CD14-positive monocyte (primary cell): ENCODE results near the gene PRRT3. TPM values are rescaled to one million over a fixed set of nuclear protein-coding genes. Genes with fewer than 3 reads are reported as not detected.

Source experiments
- DNase-seq, 3 donors: peaks; one replicate each; pipeline ENCODE4 v3.0.0-alpha.2; 2011 to 2022
- H2AFZ ChIP-seq: 2 replicates; pipeline ENCODE4 v1.6.0; 2012; ENCODE audit warnings: mild to moderate bottlenecking, low read depth, low read length, inconsistent platforms; ENCODE audit not compliant: insufficient read depth, poor library complexity, severe bottlenecking
- H3K27ac ChIP-seq, 2 donors: 1 replicate in 1 of 2; 2 replicates in 1 of 2; pipeline ENCODE4 v1.5.1; 2012 to 2013; ENCODE audit warnings: low read length in 2 of 2, control low read depth in 1 of 2, inconsistent platforms in 1 of 2, low read depth in 1 of 2, mild to moderate bottlenecking in 1 of 2
- H3K27me3 ChIP-seq, 2 donors: one replicate each; pipeline versions ENCODE4 v1.6.0 to v1.6.1; 2011 to 2013; ENCODE audit warnings: low read length in 2 of 2; ENCODE audit not compliant: control insufficient read depth in 2 of 2, insufficient read depth in 2 of 2
- H3K36me3 ChIP-seq, 2 donors: replicated peaks in 1 of 2; 1 replicate in 1 of 2; 2 replicates in 1 of 2; pipeline versions ENCODE4 v1.5.1 to v1.6.1; 2012 to 2013; ENCODE audit warnings: low read length in 2 of 2, control low read depth in 1 of 2, inconsistent platforms in 1 of 2, mild to moderate bottlenecking in 1 of 2; ENCODE audit not compliant: insufficient read depth in 2 of 2, control insufficient read depth in 1 of 2
- H3K4me1 ChIP-seq, 2 donors: 1 replicate in 1 of 2; 2 replicates in 1 of 2; pipeline versions ENCODE4 v1.5.1 to v1.6.1; 2012 to 2013; ENCODE audit warnings: low read length in 2 of 2, control low read depth in 1 of 2, inconsistent platforms in 1 of 2, mild to moderate bottlenecking in 1 of 2, moderate library complexity in 1 of 2; ENCODE audit not compliant: insufficient read depth in 2 of 2, control insufficient read depth in 1 of 2
- H3K4me2 ChIP-seq: replicated peaks from 2 replicates; pipeline ENCODE3; 2012; ENCODE audit warnings: low read length, moderate library complexity, mild to moderate bottlenecking; ENCODE audit not compliant: poor library complexity, severe bottlenecking; ENCODE audit errors: extremely low read depth
- H3K4me3 ChIP-seq, 3 experiments: fragments of 200-600 bp in 1 of 3; sonication (generic) in 1 of 3; replicated peaks in 1 of 3; 1 replicate in 2 of 3; 2 replicates in 1 of 3; pipeline ENCODE4 v1.5.1; 2011 to 2013; ENCODE audit warnings: low read length in 3 of 3, mild to moderate bottlenecking in 3 of 3, control low read depth in 2 of 3, low read depth in 2 of 3, inconsistent platforms in 1 of 3, moderate library complexity in 1 of 3
- H3K79me2 ChIP-seq: 2 replicates; pipeline ENCODE4 v1.6.0; 2012; ENCODE audit warnings: mild to moderate bottlenecking, control low read depth, inconsistent platforms, low read length, moderate library complexity; ENCODE audit not compliant: insufficient read depth
- H3K9ac ChIP-seq: 2 replicates; pipeline ENCODE4 v1.6.0; 2017; ENCODE audit warnings: low read length, mild to moderate bottlenecking; ENCODE audit not compliant: insufficient read depth, poor library complexity, severe bottlenecking
- H3K9me3 ChIP-seq, 2 donors: replicated peaks in 1 of 2; 1 replicate in 1 of 2; 2 replicates in 1 of 2; pipeline versions ENCODE4 v1.5.1 to v1.6.1; 2012 to 2013; ENCODE audit warnings: low read length in 2 of 2, control low read depth in 1 of 2; ENCODE audit not compliant: control insufficient read depth in 1 of 2, insufficient read depth in 1 of 2
- H4K20me1 ChIP-seq: 2 replicates; pipeline ENCODE4 v1.6.0; 2012; ENCODE audit warnings: mild to moderate bottlenecking, low read length, control low read depth, moderate library complexity; ENCODE audit not compliant: insufficient read depth
- H3K27ac Mint-ChIP-seq, 7 donors: one replicate each; pipeline ENCODE4 v1.8.0; 2020; ENCODE audit warnings: mild to moderate bottlenecking in 7 of 7, mixed read lengths in 7 of 7, moderate library complexity in 6 of 7, inconsistent platforms in 2 of 7
- H3K27me3 Mint-ChIP-seq, 3 donors: one replicate each; pipeline ENCODE4 v1.8.0; 2021 to 2022; ENCODE audit warnings: low read depth in 3 of 3, mild to moderate bottlenecking in 3 of 3, mixed read lengths in 3 of 3, moderate library complexity in 3 of 3, inconsistent platforms in 1 of 3
- H3K36me3 Mint-ChIP-seq, 2 donors: one replicate each; pipeline ENCODE4 v1.8.0; 2020; ENCODE audit warnings: mixed read lengths in 2 of 2, inconsistent platforms in 1 of 2, mild to moderate bottlenecking in 1 of 2
- H3K4me1 Mint-ChIP-seq: one replicate; pipeline ENCODE4 v1.8.0; 2020; ENCODE audit warnings: mild to moderate bottlenecking, mixed read lengths
- H3K4me3 Mint-ChIP-seq, 2 donors: one replicate each; pipeline ENCODE4 v1.8.0; 2020; ENCODE audit warnings: mild to moderate bottlenecking in 2 of 2, mixed read lengths in 2 of 2, moderate library complexity in 1 of 2
- H3K9me3 Mint-ChIP-seq, 7 donors: one replicate each; pipeline ENCODE4 v1.8.0; 2020 to 2022; ENCODE audit warnings: mixed read lengths in 7 of 7, mild to moderate bottlenecking in 6 of 7, moderate library complexity in 6 of 7, inconsistent platforms in 2 of 7
- CTCF ChIP-seq: fragments of 200-600 bp; IDR thresholded peaks from one replicate; pipeline ENCODE4 v1.8.0; 2022; ENCODE audit warnings: antibody characterized with exemption, mild to moderate bottlenecking
- WGBS: methylation state at CpG from one replicate; pipeline ENCODE4 v1.1.5; 2013; ENCODE audit warnings: missing lambda C conversion rate; ENCODE audit not compliant: insufficient coverage; 5-methylcytosine and 5-hydroxymethylcytosine counted together
- intact Hi-C, 2 donors: fragments of 100-400 bp; cut with micrococcal nuclease; formaldehyde crosslinking; loops; one replicate each; pipeline versions ENCODE4 v1.15.0 to v1.15.1; 2023
- polyA plus RNA-seq, 3 donors: library from polyadenylated mRNA; depleted of rRNA in 1 of 3; unstranded in 2 of 3; stranded (reverse) in 1 of 3; fragments of 300-500 nt in 2 of 3; fragments of >200 nt in 1 of 3; fragmentation: Illumina TruSeq in 2 of 3; gene quantifications; 1 replicate in 2 of 3; 2 replicates in 1 of 3; pipeline ENCODE4 v1.2.3, GENCODE V29; 2012 to 2021

Gene PRRT3
- polyA plus RNA-seq, 3 donors, result 0.11 to 0.57 (median 0.31) TPM

GRCh38 chr3:9944271-9944670, 7.9 kb downstream of the PRRT3 start:
- 94% methylated on average over 8 of the region's 11 CpGs for WGBS
- TF ChIP-seq CTCF, result no peak
- no peak overlapping the region for H3K27ac ChIP-seq
- no peaks in the 10 kb centered on the region for H4K20me1 ChIP-seq
- intact Hi-C loops, result no loop called here
- H2AFZ ChIP-seq, result no peak overlapping the region
- H3K36me3 Mint-ChIP-seq, result peaks cover 13 to 27% of the 10 kb centered on the region in 2 donors
- peaks cover 6% of the 10 kb centered on the region for H3K4me1 Mint-ChIP-seq
- H3K36me3 ChIP-seq, result peaks cover 2 to 22% of the 10 kb centered on the region in 2 donors
- H3K27me3 ChIP-seq, result no peaks in the 10 kb centered on the region
- no peak overlapping the region for H3K4me2 ChIP-seq
- no peak overlapping the region for H3K4me3 Mint-ChIP-seq
- H3K9me3 ChIP-seq, result no peaks in the 10 kb centered on the region
- peak overlapping the region in 2 of 7 donors; percentile 61 to 70 for H3K27ac Mint-ChIP-seq
- H3K9ac ChIP-seq, result no peak overlapping the region
- peaks cover 4 to 8% of the 10 kb centered on the region in 2 donors for H3K4me1 ChIP-seq
- H3K4me3 ChIP-seq, result no peak overlapping the region
- no peak for DNase-seq
- peaks cover 0 to 3% (median 0%) of the 10 kb centered on the region in 7 donors for H3K9me3 Mint-ChIP-seq
- H3K79me2 ChIP-seq, result no peaks in the 10 kb centered on the region
- peaks cover 2 to 6% (median 4%) of the 10 kb centered on the region in 3 donors for H3K27me3 Mint-ChIP-seq

- peak overlapping the region in 2 of 7 donors; percentile 6 to 13 for H3K27ac Mint-ChIP-seq
- no peak overlapping the region for H3K4me3 ChIP-seq
- H3K27me3 Mint-ChIP-seq, result peaks cover 2 to 6% (median 4%) of the 10 kb centered on the region in 3 donors
- H3K4me3 Mint-ChIP-seq, result no peak overlapping the region
- 95% methylated on average over 7 of the region's 11 CpGs for WGBS
- no peak for TF ChIP-seq CTCF
- H3K36me3 Mint-ChIP-seq, result peaks cover 18 to 31% of the 10 kb centered on the region in 2 donors
- no peaks in the 10 kb centered on the region for H4K20me1 ChIP-seq
- H2AFZ ChIP-seq, result no peak overlapping the region
- H3K4me1 Mint-ChIP-seq, result peaks cover 6% of the 10 kb centered on the region
- no peak overlapping the region for H3K4me2 ChIP-seq
- no peak for DNase-seq
- intact Hi-C loops, result no loop called here
- no peaks in the 10 kb centered on the region for H3K27me3 ChIP-seq
- peaks cover 4 to 8% of the 10 kb centered on the region in 2 donors for H3K4me1 ChIP-seq
- no peak overlapping the region for H3K27ac ChIP-seq
- peaks cover 0 to 3% (median 0%) of the 10 kb centered on the region in 7 donors for H3K9me3 Mint-ChIP-seq
- no peaks in the 10 kb centered on the region for H3K9me3 ChIP-seq
- no peak overlapping the region for H3K9ac ChIP-seq
- no peaks in the 10 kb centered on the region for H3K79me2 ChIP-seq
- H3K36me3 ChIP-seq, result peaks cover 4 to 24% of the 10 kb centered on the region in 2 donors
Measured at GRCh38 chr3:9942934-9943690, 9.1 kb downstream of the PRRT3 start.
